IMR-90 (cell line): Measurements from ENCODE around the gene FOXK1. TPM values are rescaled to one million over a fixed set of nuclear protein-coding genes. Genes with fewer than 3 reads are reported as not detected.

Source experiments
- ATAC-seq: fragments of 200-7000 bp; cut with Tn5 transposase; 2 replicates; pipeline ENCODE4 v1.9.1; 2020; ENCODE audit warnings: low read depth, mild to moderate bottlenecking, moderate library complexity
- BruUV-seq: library from RNA; stranded (reverse); fragments of 400-500 nt; replicated peaks from 2 replicates; lab custom pipeline; 2021; lab: Mats Ljungman, UMichigan
- CTCF ChIA-PET: fragments of 300-600 bp; formaldehyde crosslinking; extraction: SDS; loops from one replicate; lab custom pipeline; 2021; ENCODE audit warnings: antibody characterized with exemption; lab: Yijun Ruan, JAX
- POLR2A ChIA-PET: fragments of 300-600 bp; sonication (Branson Sonifier 250); formaldehyde crosslinking; loops from one replicate; lab custom pipeline; 2022; ENCODE audit warnings: antibody characterized with exemption; ENCODE audit not compliant: unreplicated experiment; lab: Charles Lee
- DNase-seq: peaks from one replicate; pipeline ENCODE4 v3.0.0; 2013
- H2AFZ ChIP-seq: replicated peaks from 2 replicates; pipeline ENCODE3; 2013; ENCODE audit warnings: low read length, mild to moderate bottlenecking; ENCODE audit not compliant: poor library complexity
- H2AK5ac ChIP-seq: 2 replicates; pipeline ENCODE4 v1.6.1; 2013; ENCODE audit warnings: low read depth, low read length, inconsistent platforms
- H2AK9ac ChIP-seq: replicated peaks from 2 replicates; pipeline ENCODE3; 2013; ENCODE audit warnings: mild to moderate bottlenecking, low read depth, low read length, moderate library complexity; ENCODE audit not compliant: poor library complexity
- H2BK120ac ChIP-seq: 2 replicates; pipeline ENCODE4 v1.6.1; 2013; ENCODE audit warnings: low read depth, low read length, inconsistent platforms
- H2BK15ac ChIP-seq: 3 replicates; pipeline ENCODE4 v1.6.1; 2013; ENCODE audit warnings: low read depth, low read length, inconsistent platforms
- H2BK20ac ChIP-seq: 2 replicates; pipeline ENCODE4 v1.6.1; 2013; ENCODE audit warnings: low read depth, mild to moderate bottlenecking, inconsistent platforms, low read length, moderate library complexity
- H2BK5ac ChIP-seq: 2 replicates; pipeline ENCODE4 v1.6.1; 2013; ENCODE audit warnings: mild to moderate bottlenecking, low read depth, low read length, inconsistent platforms; ENCODE audit not compliant: poor library complexity, severe bottlenecking
- H3K14ac ChIP-seq: replicated peaks from 2 replicates; pipeline ENCODE4 v1.6.1; 2013; ENCODE audit warnings: low read depth, low read length, inconsistent platforms
- H3K18ac ChIP-seq: 2 replicates; pipeline ENCODE4 v1.6.1; 2013; ENCODE audit warnings: low read depth, low read length, control low read depth
- H3K23ac ChIP-seq: 2 replicates; pipeline ENCODE4 v1.6.1; 2013; ENCODE audit warnings: low read depth, low read length, inconsistent platforms
- H3K27ac ChIP-seq: 2 replicates; pipeline ENCODE4 v1.5.1; 2013; ENCODE audit warnings: mild to moderate bottlenecking, control low read depth, low read length; ENCODE audit not compliant: insufficient read depth
- H3K27me3 ChIP-seq: 2 replicates; pipeline ENCODE4 v1.6.1; 2013; ENCODE audit warnings: low read length; ENCODE audit not compliant: control insufficient read depth, insufficient read depth
- H3K36me3 ChIP-seq: 2 replicates; pipeline ENCODE4 v1.6.1; 2013; ENCODE audit warnings: low read length, mixed read lengths; ENCODE audit not compliant: control insufficient read depth, insufficient read depth
- H3K4ac ChIP-seq: 2 replicates; pipeline ENCODE4 v1.6.1; 2013; ENCODE audit warnings: low read depth, low read length, inconsistent platforms
- H3K4me1 ChIP-seq: 2 replicates; pipeline ENCODE4 v1.6.1; 2013; ENCODE audit warnings: low read length, mixed read lengths; ENCODE audit not compliant: control insufficient read depth, insufficient read depth
- H3K4me2 ChIP-seq: 2 replicates; pipeline ENCODE4 v1.6.1; 2013; ENCODE audit warnings: low read depth, mild to moderate bottlenecking, control low read depth, low read length, moderate library complexity
- H3K4me3 ChIP-seq: 2 replicates; pipeline ENCODE4 v1.5.1; 2013; ENCODE audit warnings: low read depth, mild to moderate bottlenecking, control low read depth, low read length, moderate library complexity; ENCODE audit not compliant: insufficient read depth
- H3K56ac ChIP-seq: 2 replicates; pipeline ENCODE4 v1.6.1; 2013; ENCODE audit warnings: low read length, inconsistent platforms; ENCODE audit not compliant: insufficient read depth; ENCODE audit errors: extremely low read depth
- H3K79me1 ChIP-seq, 2 experiments: 2 replicates each; pipeline ENCODE4 v1.6.1; 2013; ENCODE audit warnings: low read length in 2 of 2, inconsistent platforms in 1 of 2, low read depth in 1 of 2
- H3K9ac ChIP-seq: 2 replicates; pipeline ENCODE4 v1.6.1; 2013; ENCODE audit warnings: low read depth, low read length, control low read depth
- H3K9me1 ChIP-seq: 2 replicates; pipeline ENCODE4 v1.6.1; 2013; ENCODE audit warnings: low read length, inconsistent platforms; ENCODE audit not compliant: insufficient read depth
- H3K9me3 ChIP-seq: 2 replicates; pipeline ENCODE4 v1.6.1; 2013; ENCODE audit warnings: low read length; ENCODE audit not compliant: control insufficient read depth, insufficient read depth
- H4K20me1 ChIP-seq: 2 replicates; pipeline ENCODE4 v1.6.1; 2013; ENCODE audit warnings: low read length, inconsistent platforms; ENCODE audit not compliant: insufficient read depth
- H4K5ac ChIP-seq: 2 replicates; pipeline ENCODE4 v1.6.1; 2013; ENCODE audit warnings: mild to moderate bottlenecking, low read depth, low read length, control low read depth
- H4K8ac ChIP-seq, 2 experiments: 2 replicates each; pipeline ENCODE4 v1.6.1; 2013; ENCODE audit warnings: low read depth in 2 of 2, low read length in 2 of 2, control low read depth in 1 of 2, inconsistent platforms in 1 of 2
- H4K91ac ChIP-seq: 2 replicates; pipeline ENCODE4 v1.6.1; 2013; ENCODE audit warnings: low read depth, low read length, inconsistent platforms; ENCODE audit not compliant: insufficient read depth
- MAFK ChIP-seq: IDR thresholded peaks from 2 replicates; pipeline ENCODE4 v1.6.1; 2012; ENCODE audit warnings: low read depth, low read length, improper control_type of control experiment
- SMC3 ChIP-seq: fragments of 150-350 bp; IDR thresholded peaks from 2 replicates; pipeline ENCODE4 v1.6.1; 2016; ENCODE audit warnings: low read depth, mild to moderate bottlenecking, antibody characterized with exemption, low read length, moderate library complexity
- WGBS, 2 experiments: methylation state at CpG; one replicate each; pipeline versions ENCODE4 v1.1.5 to v1.1.7; 2013; ENCODE audit warnings: missing lambda C conversion rate in 2 of 2; ENCODE audit not compliant: insufficient read length in 1 of 2; ENCODE audit errors: extremely low coverage in 2 of 2; 5-methylcytosine and 5-hydroxymethylcytosine counted together
- dilution Hi-C: fragments of 300-500 bp; cut with HindIII; formaldehyde crosslinking; loops from one replicate; pipeline ENCODE4 v1.14.3; 2018; ENCODE audit warnings: low sequenced_read_pairs; ENCODE audit not compliant: unreplicated experiment
- in situ Hi-C: fragments of 300-500 bp; cut with MboI; formaldehyde crosslinking; loops from 3 replicates; pipeline ENCODE4 v1.14.3; 2019; ENCODE audit warnings: low sequenced_read_pairs, inconsistent platforms, mixed read lengths
- intact Hi-C: fragments of 100-400 bp; cut with micrococcal nuclease; formaldehyde crosslinking; loops from 2 replicates; pipeline ENCODE4 v1.10.0; 2022
- polyA plus RNA-seq, 3 experiments: library from polyadenylated mRNA; depleted of rRNA; stranded (reverse); fragments of >200 nt; gene quantifications; 2 replicates each; pipeline ENCODE4 v1.2.3, GENCODE V29; 2012; ENCODE audit warnings: low replicate concordance in 1 of 3
- total RNA-seq: library from RNA; depleted of rRNA; stranded (reverse); fragments of >200 nt; gene quantifications from 2 replicates; pipeline ENCODE4 v1.2.3, GENCODE V29; 2012

Gene FOXK1
- total and polyA plus RNA-seq, 2 of the 4 experiments (the other 2 are of a cell fraction): 4.3 to 8.8 TPM

DNA sequence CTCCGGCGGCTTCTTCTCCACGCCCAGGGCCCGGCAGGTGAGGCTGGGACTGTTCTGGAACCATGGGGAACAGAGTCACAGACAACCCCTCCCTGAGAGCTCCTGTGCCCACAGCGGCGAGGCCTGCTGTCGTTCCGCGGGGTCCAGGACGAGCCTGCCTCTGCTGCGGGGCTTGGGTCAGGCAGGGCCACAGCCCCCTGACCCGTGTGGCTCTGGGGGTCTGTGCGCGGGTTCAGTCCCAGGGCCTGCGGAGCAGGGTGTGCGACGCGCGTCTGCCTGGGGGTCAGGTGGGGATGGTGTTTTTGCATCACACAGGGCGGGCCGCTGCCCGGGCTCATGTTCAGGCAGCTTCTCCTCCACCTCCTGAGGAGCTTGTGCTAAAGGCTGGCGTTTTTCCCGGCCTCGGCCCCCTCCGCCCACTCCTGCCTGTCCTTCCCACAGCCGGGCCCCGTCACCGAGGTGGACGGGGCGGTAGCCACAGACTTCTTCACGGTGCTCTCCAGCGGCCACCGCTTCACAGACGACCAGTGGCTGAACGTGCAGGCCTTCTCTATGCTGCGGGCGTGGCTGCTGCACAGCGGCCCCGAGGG lies 101.8 kb downstream of the FOXK1 start:
- WGBS, 2 experiments: 92% methylated on average over 8 of the region's 40 CpGs; no CpG with 5 or more reads in 1 of the 2 experiments
- Histone ChIP-seq H3K27me3 (no peaks in the 10 kb centered on the region), H3K4me3 (no peak overlapping the region), H4K5ac (no peak overlapping the region), H3K9me1 (no peaks in the 10 kb centered on the region), H3K4ac (no peak overlapping the region), H3K27ac (no peak overlapping the region), H2BK120ac (no peak overlapping the region), H2BK15ac (no peak overlapping the region), H2AK5ac (no peak overlapping the region), H3K4me1 (no peaks in the 10 kb centered on the region), H2BK5ac (no peak overlapping the region), H4K8ac (no peak overlapping the region), H3K79me1 (peaks cover 4 to 12% of the 10 kb centered on the region in 2 experiments), H3K18ac (no peak overlapping the region), H3K56ac (no peak overlapping the region), H4K20me1 (peaks cover 21% of the 10 kb centered on the region; the same call in 1 of the 2 replicates), H3K4me2 (no peak overlapping the region), H2AFZ (no peak overlapping the region), H3K23ac (no peak overlapping the region), H3K14ac (no peak overlapping the region), H4K91ac (no peak overlapping the region), H2AK9ac (peak overlapping the region; percentile 55), H3K9me3 (no peaks in the 10 kb centered on the region), H3K9ac (no peak overlapping the region), H3K36me3 (peaks cover 75% of the 10 kb centered on the region), H2BK20ac (no peak overlapping the region)
- BruUV-seq: no TSS peak
- no peak for ATAC-seq
- no peak for DNase-seq
- intact Hi-C loops: no loop called here
- POLR2A ChIA-PET: interaction anchor here (1.1 kb wide), 1 partner anchor 8 kb away, joined by 4 read pairs; the partner anchor contains the start of gene AP5Z1
- in situ Hi-C loops: no loop called here
- TF ChIP-seq SMC3: no peak
- no peak for TF ChIP-seq MAFK
- CTCF ChIA-PET: no interaction called here
- dilution Hi-C loops: no loop called here
